ENCODE results near the gene CNTN1. TPM values are rescaled to one million over a fixed set of nuclear protein-coding genes. Genes with fewer than 3 reads are reported as not detected.

CNTN1 gene
- total and polyA plus RNA-seq, 10 of the 15 experiments (the other 5 are each of a cell fraction or from before 2014, with no cell fraction given), result 0.06 to 0.14 TPM; not detected in 8

DNA sequence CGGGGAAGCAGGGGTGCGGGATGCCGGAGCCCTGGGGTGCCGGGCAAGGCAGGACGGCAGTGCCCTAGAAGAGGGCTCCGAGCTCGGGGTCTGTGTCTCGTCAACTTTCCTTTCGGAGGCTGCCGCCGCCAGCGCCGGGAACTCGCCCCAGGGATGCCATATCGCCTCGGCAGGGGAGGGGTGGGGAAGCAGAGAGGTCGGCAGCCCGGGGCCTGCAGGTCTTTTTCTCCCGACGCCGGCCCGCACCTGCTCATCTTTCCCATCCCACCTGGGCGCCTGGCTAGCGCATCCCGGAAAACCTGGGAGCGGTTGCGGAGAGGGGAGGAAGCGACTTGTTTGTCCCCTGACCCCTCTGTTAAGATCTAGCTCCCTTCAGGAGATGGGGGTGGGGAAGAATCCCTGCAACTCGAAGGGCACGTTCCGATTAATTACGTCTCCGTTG is 547 bp downstream of the CNTN1 start (continued):
- TF ChIP-seq, protein P1, sequence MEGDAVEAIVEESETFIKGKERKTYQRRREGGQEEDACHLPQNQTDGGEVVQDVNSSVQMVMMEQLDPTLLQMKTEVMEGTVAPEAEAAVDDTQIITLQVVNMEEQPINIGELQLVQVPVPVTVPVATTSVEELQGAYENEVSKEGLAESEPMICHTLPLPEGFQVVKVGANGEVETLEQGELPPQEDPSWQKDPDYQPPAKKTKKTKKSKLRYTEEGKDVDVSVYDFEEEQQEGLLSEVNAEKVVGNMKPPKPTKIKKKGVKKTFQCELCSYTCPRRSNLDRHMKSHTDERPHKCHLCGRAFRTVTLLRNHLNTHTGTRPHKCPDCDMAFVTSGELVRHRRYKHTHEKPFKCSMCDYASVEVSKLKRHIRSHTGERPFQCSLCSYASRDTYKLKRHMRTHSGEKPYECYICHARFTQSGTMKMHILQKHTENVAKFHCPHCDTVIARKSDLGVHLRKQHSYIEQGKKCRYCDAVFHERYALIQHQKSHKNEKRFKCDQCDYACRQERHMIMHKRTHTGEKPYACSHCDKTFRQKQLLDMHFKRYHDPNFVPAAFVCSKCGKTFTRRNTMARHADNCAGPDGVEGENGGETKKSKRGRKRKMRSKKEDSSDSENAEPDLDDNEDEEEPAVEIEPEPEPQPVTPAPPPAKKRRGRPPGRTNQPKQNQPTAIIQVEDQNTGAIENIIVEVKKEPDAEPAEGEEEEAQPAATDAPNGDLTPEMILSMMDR (IDR thresholded peaks at IDR 0.05 in 2 of 3, conservative IDR thresholded peaks at IDR 0.05 in 1 of 3; ENCODE audit: control insufficient read depth in 2 of 3, extremely low read depth in 1 of 3, insufficient read depth in 1 of 3, low read depth in 3 of 3, low read length in 3 of 3), result no peak
- no peak for TF ChIP-seq NFIC (IDR thresholded peaks at IDR 0.05; ENCODE audit: low read depth, low read length)
- TF ChIP-seq, protein P2, sequence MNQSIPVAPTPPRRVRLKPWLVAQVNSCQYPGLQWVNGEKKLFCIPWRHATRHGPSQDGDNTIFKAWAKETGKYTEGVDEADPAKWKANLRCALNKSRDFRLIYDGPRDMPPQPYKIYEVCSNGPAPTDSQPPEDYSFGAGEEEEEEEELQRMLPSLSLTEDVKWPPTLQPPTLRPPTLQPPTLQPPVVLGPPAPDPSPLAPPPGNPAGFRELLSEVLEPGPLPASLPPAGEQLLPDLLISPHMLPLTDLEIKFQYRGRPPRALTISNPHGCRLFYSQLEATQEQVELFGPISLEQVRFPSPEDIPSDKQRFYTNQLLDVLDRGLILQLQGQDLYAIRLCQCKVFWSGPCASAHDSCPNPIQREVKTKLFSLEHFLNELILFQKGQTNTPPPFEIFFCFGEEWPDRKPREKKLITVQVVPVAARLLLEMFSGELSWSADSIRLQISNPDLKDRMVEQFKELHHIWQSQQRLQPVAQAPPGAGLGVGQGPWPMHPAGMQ (IDR thresholded peaks at IDR 0.05; ENCODE audit: borderline replicate concordance), result no peak
- no peak for TF ChIP-seq ZNF274 (IDR thresholded peaks at IDR 0.05; ENCODE audit: insufficient read depth, insufficient read length)
- TF ChIP-seq FOXK2 (IDR thresholded peaks at IDR 0.05), result no peak
- TF ChIP-seq ZNF217 (IDR thresholded peaks at IDR 0.05), result no peak
- no peak for TF ChIP-seq ZBED1 (IDR thresholded peaks at IDR 0.05; ENCODE audit: borderline replicate concordance)
- TF ChIP-seq USF2 (IDR thresholded peaks at IDR 0.05; ENCODE audit: borderline replicate concordance, low read depth, low read length), result no peak
- no peak for TF ChIP-seq FOS (IDR thresholded peaks at IDR 0.05; ENCODE audit: borderline replicate concordance, extremely low read depth, insufficient read length)
- no peak for TF ChIP-seq EED (IDR thresholded peaks at IDR 0.05; ENCODE audit: low read depth)
- TF ChIP-seq IKZF2 (IDR thresholded peaks at IDR 0.05), result no peak
- no peak for TF ChIP-seq PRDM15 (CRISPR knock-in tag; IDR thresholded peaks at IDR 0.05)
